HepG2 (cell line): ENCODE measurements around the gene POU6F1. TPM values are rescaled to one million over a fixed set of nuclear protein-coding genes. Genes with fewer than 3 reads are reported as not detected.

Source experiments
- ATAC-seq: fragments of 200-7000 bp; cut with Tn5 transposase; 3 replicates; pipeline ENCODE4 v1.9.1; 2020; ENCODE audit warnings: mild to moderate bottlenecking, moderate library complexity
- BruUV-seq: library from RNA; stranded (reverse); fragments of 400-500 nt; replicated peaks from 2 replicates; lab custom pipeline; 2021; lab: Mats Ljungman, UMichigan
- CTCF ChIA-PET: fragments of 300-600 bp; formaldehyde crosslinking; extraction: SDS; loops from one replicate; lab custom pipeline; 2021; ENCODE audit warnings: low total read pairs, inconsistent platforms, low intra/inter-chr PET ratio; lab: Yijun Ruan, JAX
- POLR2A ChIA-PET: fragments of 350-600 bp; sonication (Branson Sonifier 250); formaldehyde crosslinking; loops from one replicate; lab custom pipeline; 2020; ENCODE audit warnings: antibody characterized with exemption, inconsistent platforms; lab: Yijun Ruan, JAX
- DNase-seq: peaks from one replicate; pipeline ENCODE4 v3.0.0-alpha.2; 2015; ENCODE audit warnings: low spot score
- FAIRE-seq: peaks from 3 replicates; lab custom pipeline; 2011; peaks lifted over from hg19 to GRCh38; lab: Jason Lieb, UNC
- H2AFZ ChIP-seq: one replicate; pipeline ENCODE4 v1.6.1; 2011; ENCODE audit warnings: low read length, inconsistent platforms
- H3K27ac ChIP-seq: fragments of 300-600 bp; 3 replicates; pipeline ENCODE4 v1.8.0; 2011; ENCODE audit warnings: mixed run types, mild to moderate bottlenecking, mixed read lengths, low read length, inconsistent platforms; ENCODE audit not compliant: insufficient read depth; ENCODE audit errors: extremely low read length
- H3K27me3 ChIP-seq, 2 experiments: fragments of 200-600 bp in 1 of 2; 2 replicates in 1 of 2; 3 replicates in 1 of 2; pipeline versions ENCODE4 v1.6.0 to v1.8.0; 2011; ENCODE audit warnings: low read length in 2 of 2, mild to moderate bottlenecking in 2 of 2, moderate library complexity in 2 of 2, inconsistent platforms in 1 of 2; ENCODE audit not compliant: insufficient read depth in 2 of 2, control insufficient read depth in 1 of 2
- H3K36me3 ChIP-seq, 2 experiments: fragments of 200-600 bp in 1 of 2; replicated peaks in 1 of 2; 2 replicates in 1 of 2; 3 replicates in 1 of 2; pipeline versions ENCODE4 v1.5.1 to v1.8.0; 2011; ENCODE audit warnings: low read length in 2 of 2, inconsistent platforms in 1 of 2; ENCODE audit not compliant: insufficient read depth in 2 of 2, control insufficient read depth in 1 of 2
- H3K4me1 ChIP-seq: 2 replicates; pipeline ENCODE4 v1.5.1; 2012; ENCODE audit warnings: low read length, inconsistent platforms; ENCODE audit not compliant: insufficient read depth
- H3K4me2 ChIP-seq: 2 replicates; pipeline ENCODE4 v1.6.0; 2011; ENCODE audit warnings: low read depth, low read length, inconsistent platforms
- H3K4me3 ChIP-seq, 3 experiments: fragments of 200-600 bp in 1 of 3; sonication (generic), shearing (Covaris generic) in 1 of 3; replicated peaks in 1 of 3; 2 replicates each; pipeline ENCODE4 v1.5.1; 2011 to 2016; ENCODE audit warnings: low read length in 3 of 3, inconsistent platforms in 2 of 3, low read depth in 2 of 3, mild to moderate bottlenecking in 2 of 3, control low read depth in 1 of 3, mixed read lengths in 1 of 3; ENCODE audit not compliant: insufficient read depth in 1 of 3
- H3K79me2 ChIP-seq: one replicate; pipeline ENCODE4 v1.6.1; 2011; ENCODE audit warnings: low read length, inconsistent platforms; ENCODE audit not compliant: insufficient read depth
- H3K9ac ChIP-seq: 2 replicates; pipeline ENCODE4 v1.6.0; 2011; ENCODE audit warnings: mild to moderate bottlenecking, low read depth, low read length, inconsistent platforms; ENCODE audit not compliant: insufficient read depth
- H3K9me3 ChIP-seq: 2 replicates; pipeline ENCODE4 v1.5.1; 2012; ENCODE audit warnings: mild to moderate bottlenecking, low read length
- H4K20me1 ChIP-seq: 2 replicates; pipeline ENCODE4 v1.6.0; 2011; ENCODE audit warnings: inconsistent platforms, mild to moderate bottlenecking, low read length, moderate library complexity; ENCODE audit not compliant: insufficient read depth
- CAMTA2 ChIP-seq: sonication (generic); formaldehyde crosslinking; IDR thresholded peaks from 2 replicates; pipeline ENCODE4 v1.4.0; 2020; ENCODE audit warnings: mild to moderate bottlenecking, missing genetic modification reagents, borderline replicate concordance
- KDM3A ChIP-seq: IDR thresholded peaks from 2 replicates; pipeline ENCODE4 v1.6.1; 2018; ENCODE audit warnings: low read depth, missing compliant biosample characterization
- PPARG ChIP-seq: conservative IDR thresholded peaks from 2 replicates; pipeline ENCODE4 v1.6.1; 2016; ENCODE audit warnings: missing biosample characterization, missing genetic modification reagents
- ZNF768 ChIP-seq: sonication (generic); formaldehyde crosslinking; IDR thresholded peaks from 2 replicates; pipeline ENCODE4 v1.4.0; 2020; ENCODE audit warnings: missing genetic modification reagents
- WGBS: methylation state at CpG from one replicate; pipeline ENCODE4 v1.1.6; 2017; ENCODE audit warnings: low lambda C conversion rate; 5-methylcytosine and 5-hydroxymethylcytosine counted together
- in situ Hi-C: cut with HindIII; loops from 2 replicates; pipeline ENCODE4 v1.10.0; 2017; ENCODE audit warnings: low pct_unique_long_range_greater_than_20kb; ENCODE audit not compliant: extremely low pct_ligation_motif_present
- intact Hi-C: fragments of 100-400 bp; cut with micrococcal nuclease; formaldehyde crosslinking; loops from one replicate; pipeline ENCODE4 v1.10.0; 2022; ENCODE audit not compliant: unreplicated experiment
- polyA plus RNA-seq, 8 experiments: library from polyadenylated mRNA; depleted of rRNA in 3 of 8; stranded (reverse) in 7 of 8; unstranded in 1 of 8; fragments of >200 nt; fragmentation: Illumina TruSeq in 4 of 8; extraction: Trizol in 4 of 8; gene quantifications; 2 replicates each; pipeline versions ENCODE4 v1.2.1 to v1.2.3, GENCODE V29; 2011 to 2016; ENCODE audit warnings: low read depth in 4 of 8, missing spikeins in 1 of 8, mixed read lengths in 1 of 8; ENCODE audit not compliant: insufficient read depth in 1 of 8
- total RNA-seq, 5 experiments: library from RNA; depleted of rRNA; stranded (reverse); fragments of >200 nt; fragmentation: Illumina TruSeq; extraction: Trizol; gene quantifications; 2 replicates each; pipeline ENCODE4 v1.2.3, GENCODE V29; 2016; ENCODE audit warnings: low read depth in 1 of 5
- TF ChIP-seq, protein P1 (sequence below): sonication (generic); formaldehyde crosslinking; IDR thresholded peaks from 2 replicates; pipeline ENCODE4 v1.8.0; 2022; ENCODE audit warnings: mild to moderate bottlenecking, missing genetic modification reagents

The POU6F1 gene
- total and polyA plus RNA-seq, 2 of the 13 experiments (the other 11 are each of a cell fraction or from before 2014, with no cell fraction given) = 0.48 to 0.51 TPM

DNA sequence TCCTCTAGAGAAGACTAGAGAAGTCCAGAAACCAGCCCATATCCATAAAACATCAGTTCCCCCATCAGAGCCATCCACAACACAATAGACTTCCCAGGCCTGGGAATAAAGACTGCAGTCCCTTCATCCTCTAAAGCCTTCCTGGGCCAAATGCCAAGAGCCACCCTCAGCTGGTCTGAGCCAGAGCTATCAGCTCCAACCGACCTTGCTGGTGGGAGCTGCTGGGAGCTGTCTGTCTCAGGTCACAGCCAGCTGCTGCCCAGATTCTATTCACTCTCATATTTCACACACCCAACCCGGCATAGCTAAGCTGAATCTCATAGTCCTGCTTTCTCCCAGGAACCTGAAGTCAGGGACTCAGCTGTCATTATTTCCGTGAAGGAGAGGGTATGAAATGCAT is 34.0 kb downstream of the POU6F1 start:
- H3K27ac ChIP-seq = no peak overlapping the region
- H3K9me3 ChIP-seq = no peaks in the 10 kb centered on the region
- no TSS peak for BruUV-seq
- H3K36me3 ChIP-seq = no peaks in the 10 kb centered on the region
- DNase-seq = no peak
- H2AFZ ChIP-seq = no peak overlapping the region
- no peak overlapping the region for H3K4me3 ChIP-seq
- TF ChIP-seq ZNF768 (peak; percentile 27; the same call in 1 of the 2 replicates), KDM3A (no peak)
- ChIA-PET POLR2A (no interaction called here), CTCF (no interaction called here)
- H3K27me3 ChIP-seq = peaks cover 0 to 9% of the 10 kb centered on the region in 2 experiments; a peak in 2 of 5 replicates
- no peak overlapping the region for H3K4me2 ChIP-seq
- ATAC-seq = peak; percentile 60
- WGBS = 5% methylated on average over 2 of the region's 3 CpGs
- no peak for FAIRE-seq
- H4K20me1 ChIP-seq = no peaks in the 10 kb centered on the region
- H3K9ac ChIP-seq = no peak overlapping the region
- intact Hi-C loops (no loop called here), in situ Hi-C loops (no loop called here)
- H3K79me2 ChIP-seq = no peaks in the 10 kb centered on the region
- peaks cover 56% of the 10 kb centered on the region for H3K4me1 ChIP-seq

DNA sequence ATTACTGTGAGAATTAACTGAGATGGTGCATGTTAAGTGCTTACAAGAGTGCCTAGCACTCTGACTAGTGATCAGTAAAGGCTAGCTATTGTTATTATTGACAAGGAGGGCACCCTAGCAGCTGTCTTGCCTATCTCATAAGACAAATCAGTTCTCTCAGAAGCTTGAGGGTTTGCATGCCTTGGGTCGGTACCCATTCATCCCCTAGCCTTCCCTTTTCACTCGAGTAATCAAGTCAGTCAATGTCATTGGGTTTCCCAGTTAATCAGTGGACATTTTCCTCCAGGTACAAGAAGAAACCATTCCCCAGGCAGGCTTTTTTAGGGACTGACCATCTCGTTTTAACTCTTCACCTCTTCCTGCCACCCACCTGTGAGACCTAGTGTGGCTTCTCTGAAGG is 34.5 kb downstream of the POU6F1 start:
- Histone ChIP-seq H3K79me2 (no peaks in the 10 kb centered on the region), H3K4me1 (peaks cover 55% of the 10 kb centered on the region), H3K4me3 (no peak overlapping the region), H3K27ac (no peak overlapping the region), H4K20me1 (no peaks in the 10 kb centered on the region), H2AFZ (no peak overlapping the region), H3K9me3 (no peaks in the 10 kb centered on the region), H3K9ac (no peak overlapping the region), H3K36me3 (no peaks in the 10 kb centered on the region), H3K4me2 (no peak overlapping the region), H3K27me3 (peaks cover 0 to 4% of the 10 kb centered on the region in 2 experiments; a peak in 2 of 5 replicates)
- TF ChIP-seq CAMTA2 (CRISPR knock-in tag) = no peak
- no peak for TF ChIP-seq PPARG (CRISPR knock-in tag)
- TF ChIP-seq, protein P1, sequence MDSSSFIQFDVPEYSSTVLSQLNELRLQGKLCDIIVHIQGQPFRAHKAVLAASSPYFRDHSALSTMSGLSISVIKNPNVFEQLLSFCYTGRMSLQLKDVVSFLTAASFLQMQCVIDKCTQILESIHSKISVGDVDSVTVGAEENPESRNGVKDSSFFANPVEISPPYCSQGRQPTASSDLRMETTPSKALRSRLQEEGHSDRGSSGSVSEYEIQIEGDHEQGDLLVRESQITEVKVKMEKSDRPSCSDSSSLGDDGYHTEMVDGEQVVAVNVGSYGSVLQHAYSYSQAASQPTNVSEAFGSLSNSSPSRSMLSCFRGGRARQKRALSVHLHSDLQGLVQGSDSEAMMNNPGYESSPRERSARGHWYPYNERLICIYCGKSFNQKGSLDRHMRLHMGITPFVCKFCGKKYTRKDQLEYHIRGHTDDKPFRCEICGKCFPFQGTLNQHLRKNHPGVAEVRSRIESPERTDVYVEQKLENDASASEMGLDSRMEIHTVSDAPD (CRISPR knock-in tag) = no peak
- FAIRE-seq (no peak), ATAC-seq (no peak), DNase-seq (no peak)
- ChIA-PET POLR2A (no interaction called here), CTCF (no interaction called here)
- 53% methylated on average over 3 of the region's 3 CpGs for WGBS
- BruUV-seq = no TSS peak
- intact Hi-C loops (no loop called here), in situ Hi-C loops (no loop called here)
